K562 (cell line): ENCODE measurements around the gene THEM4. TPM values are rescaled to one million over a fixed set of nuclear protein-coding genes. Genes with fewer than 3 reads are reported as not detected.

Experiments
- CREM ChIP-seq: IDR thresholded peaks from 2 replicates; pipeline ENCODE4 v1.6.1; 2014; ENCODE audit warnings: antibody characterized with exemption, low read depth
- FOXP1 ChIP-seq: sonication (generic); formaldehyde crosslinking; IDR thresholded peaks from 2 replicates; pipeline ENCODE4 v1.8.0; 2022; ENCODE audit warnings: mild to moderate bottlenecking, missing genetic modification reagents
- LEF1 ChIP-seq: fragments of 450-650 bp; IDR thresholded peaks from 2 replicates; pipeline ENCODE4 v1.6.1; 2016; ENCODE audit warnings: mild to moderate bottlenecking
- MAFK ChIP-seq: IDR thresholded peaks from 2 replicates; pipeline ENCODE4 v1.6.1; 2011; ENCODE audit warnings: low read length, improper control_type of control experiment
- PHTF2 ChIP-seq: fragments of 250-450 bp; sonication (Bioruptor Pico); IDR thresholded peaks from 2 replicates; pipeline ENCODE4 v1.5.0; 2021; ENCODE audit warnings: mild to moderate bottlenecking
- U2AF1 ChIP-seq: fragments of 200-400 bp; formaldehyde crosslinking; optimal IDR thresholded peaks from 2 replicates; pipeline ENCODE3; 2017; ENCODE audit warnings: mild to moderate bottlenecking, low read depth, low read length, moderate library complexity
- ZNF316 ChIP-seq: fragments of 450-650 bp; IDR thresholded peaks from 2 replicates; pipeline ENCODE4 v1.6.1; 2016
- polyA plus RNA-seq, 8 experiments: library from polyadenylated mRNA; depleted of rRNA in 4 of 8; stranded (reverse) in 5 of 8; unstranded in 3 of 8; fragments of >200 nt; fragmentation: Nextera tagmentation in 2 of 8; fragmentation: Illumina TruSeq in 1 of 8; extraction: Ambion mirVana in 2 of 8; extraction: Trizol in 1 of 8; gene quantifications; 2 replicates each; pipeline versions ENCODE4 v1.2.1 to v1.2.3, GENCODE V29; 2011 to 2014; ENCODE audit warnings: inconsistent platforms in 1 of 8, missing spikeins in 1 of 8
- total RNA-seq, 7 experiments: library from RNA; depleted of rRNA in 6 of 7; stranded (reverse); fragments of >200 nt in 6 of 7; fragmentation: Illumina TruSeq in 2 of 7; extraction: Trizol in 2 of 7; gene quantifications; 2 replicates each; pipeline versions ENCODE4 v1.2.1 to v1.2.3, GENCODE V29; 2011 to 2021; ENCODE audit warnings: low replicate concordance in 1 of 7
- TF ChIP-seq, protein P1 (sequence below): fragments of 200-600 bp; sonication (generic); IDR thresholded peaks from one replicate; pipeline ENCODE4 v1.6.1; 2012; ENCODE audit warnings: mild to moderate bottlenecking, low read depth, low read length, inconsistent platforms
- TF ChIP-seq, protein P2 (sequence below): fragments of 250-450 bp; sonication (Bioruptor Pico); IDR thresholded peaks from 2 replicates; pipeline ENCODE4 v1.5.0; 2021; ENCODE audit warnings: mild to moderate bottlenecking, borderline replicate concordance
- TF ChIP-seq, protein P3 (sequence below), 2 experiments: IDR thresholded peaks in 1 of 2; conservative IDR thresholded peaks in 1 of 2; 2 replicates each; pipeline ENCODE4 v1.6.1; 2016; ENCODE audit warnings: low read depth in 2 of 2, mild to moderate bottlenecking in 1 of 2, missing compliant biosample characterization in 1 of 2, missing genetic modification characterization in 1 of 2, moderate library complexity in 1 of 2

The THEM4 gene
- total and polyA plus RNA-seq, 9 of the 15 experiments (the other 6 are each of a cell fraction or from before 2014, with no cell fraction given) = 8.6 to 71.9 (median 35.3) TPM

DNA sequence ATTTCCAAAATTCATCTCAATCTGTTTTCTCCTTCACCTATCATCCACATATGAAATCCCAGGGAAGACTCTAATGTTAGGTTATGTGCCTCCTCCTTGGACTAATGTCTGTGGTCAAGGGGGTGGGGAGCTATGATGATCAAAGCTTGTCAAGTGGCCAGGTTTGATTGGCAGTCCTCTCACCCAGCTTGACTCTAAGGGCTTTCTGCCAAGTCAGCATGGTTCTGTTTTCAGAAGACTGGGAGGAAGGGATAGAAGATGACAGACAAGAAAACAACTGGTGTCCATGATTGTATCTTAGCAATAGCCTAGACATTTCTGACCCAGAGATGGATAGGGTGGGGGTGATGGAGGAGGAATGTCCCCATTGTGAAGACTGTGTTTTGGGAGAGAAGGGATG lies 46.7 kb downstream of the THEM4 start (continued):
- TF ChIP-seq, protein P1, sequence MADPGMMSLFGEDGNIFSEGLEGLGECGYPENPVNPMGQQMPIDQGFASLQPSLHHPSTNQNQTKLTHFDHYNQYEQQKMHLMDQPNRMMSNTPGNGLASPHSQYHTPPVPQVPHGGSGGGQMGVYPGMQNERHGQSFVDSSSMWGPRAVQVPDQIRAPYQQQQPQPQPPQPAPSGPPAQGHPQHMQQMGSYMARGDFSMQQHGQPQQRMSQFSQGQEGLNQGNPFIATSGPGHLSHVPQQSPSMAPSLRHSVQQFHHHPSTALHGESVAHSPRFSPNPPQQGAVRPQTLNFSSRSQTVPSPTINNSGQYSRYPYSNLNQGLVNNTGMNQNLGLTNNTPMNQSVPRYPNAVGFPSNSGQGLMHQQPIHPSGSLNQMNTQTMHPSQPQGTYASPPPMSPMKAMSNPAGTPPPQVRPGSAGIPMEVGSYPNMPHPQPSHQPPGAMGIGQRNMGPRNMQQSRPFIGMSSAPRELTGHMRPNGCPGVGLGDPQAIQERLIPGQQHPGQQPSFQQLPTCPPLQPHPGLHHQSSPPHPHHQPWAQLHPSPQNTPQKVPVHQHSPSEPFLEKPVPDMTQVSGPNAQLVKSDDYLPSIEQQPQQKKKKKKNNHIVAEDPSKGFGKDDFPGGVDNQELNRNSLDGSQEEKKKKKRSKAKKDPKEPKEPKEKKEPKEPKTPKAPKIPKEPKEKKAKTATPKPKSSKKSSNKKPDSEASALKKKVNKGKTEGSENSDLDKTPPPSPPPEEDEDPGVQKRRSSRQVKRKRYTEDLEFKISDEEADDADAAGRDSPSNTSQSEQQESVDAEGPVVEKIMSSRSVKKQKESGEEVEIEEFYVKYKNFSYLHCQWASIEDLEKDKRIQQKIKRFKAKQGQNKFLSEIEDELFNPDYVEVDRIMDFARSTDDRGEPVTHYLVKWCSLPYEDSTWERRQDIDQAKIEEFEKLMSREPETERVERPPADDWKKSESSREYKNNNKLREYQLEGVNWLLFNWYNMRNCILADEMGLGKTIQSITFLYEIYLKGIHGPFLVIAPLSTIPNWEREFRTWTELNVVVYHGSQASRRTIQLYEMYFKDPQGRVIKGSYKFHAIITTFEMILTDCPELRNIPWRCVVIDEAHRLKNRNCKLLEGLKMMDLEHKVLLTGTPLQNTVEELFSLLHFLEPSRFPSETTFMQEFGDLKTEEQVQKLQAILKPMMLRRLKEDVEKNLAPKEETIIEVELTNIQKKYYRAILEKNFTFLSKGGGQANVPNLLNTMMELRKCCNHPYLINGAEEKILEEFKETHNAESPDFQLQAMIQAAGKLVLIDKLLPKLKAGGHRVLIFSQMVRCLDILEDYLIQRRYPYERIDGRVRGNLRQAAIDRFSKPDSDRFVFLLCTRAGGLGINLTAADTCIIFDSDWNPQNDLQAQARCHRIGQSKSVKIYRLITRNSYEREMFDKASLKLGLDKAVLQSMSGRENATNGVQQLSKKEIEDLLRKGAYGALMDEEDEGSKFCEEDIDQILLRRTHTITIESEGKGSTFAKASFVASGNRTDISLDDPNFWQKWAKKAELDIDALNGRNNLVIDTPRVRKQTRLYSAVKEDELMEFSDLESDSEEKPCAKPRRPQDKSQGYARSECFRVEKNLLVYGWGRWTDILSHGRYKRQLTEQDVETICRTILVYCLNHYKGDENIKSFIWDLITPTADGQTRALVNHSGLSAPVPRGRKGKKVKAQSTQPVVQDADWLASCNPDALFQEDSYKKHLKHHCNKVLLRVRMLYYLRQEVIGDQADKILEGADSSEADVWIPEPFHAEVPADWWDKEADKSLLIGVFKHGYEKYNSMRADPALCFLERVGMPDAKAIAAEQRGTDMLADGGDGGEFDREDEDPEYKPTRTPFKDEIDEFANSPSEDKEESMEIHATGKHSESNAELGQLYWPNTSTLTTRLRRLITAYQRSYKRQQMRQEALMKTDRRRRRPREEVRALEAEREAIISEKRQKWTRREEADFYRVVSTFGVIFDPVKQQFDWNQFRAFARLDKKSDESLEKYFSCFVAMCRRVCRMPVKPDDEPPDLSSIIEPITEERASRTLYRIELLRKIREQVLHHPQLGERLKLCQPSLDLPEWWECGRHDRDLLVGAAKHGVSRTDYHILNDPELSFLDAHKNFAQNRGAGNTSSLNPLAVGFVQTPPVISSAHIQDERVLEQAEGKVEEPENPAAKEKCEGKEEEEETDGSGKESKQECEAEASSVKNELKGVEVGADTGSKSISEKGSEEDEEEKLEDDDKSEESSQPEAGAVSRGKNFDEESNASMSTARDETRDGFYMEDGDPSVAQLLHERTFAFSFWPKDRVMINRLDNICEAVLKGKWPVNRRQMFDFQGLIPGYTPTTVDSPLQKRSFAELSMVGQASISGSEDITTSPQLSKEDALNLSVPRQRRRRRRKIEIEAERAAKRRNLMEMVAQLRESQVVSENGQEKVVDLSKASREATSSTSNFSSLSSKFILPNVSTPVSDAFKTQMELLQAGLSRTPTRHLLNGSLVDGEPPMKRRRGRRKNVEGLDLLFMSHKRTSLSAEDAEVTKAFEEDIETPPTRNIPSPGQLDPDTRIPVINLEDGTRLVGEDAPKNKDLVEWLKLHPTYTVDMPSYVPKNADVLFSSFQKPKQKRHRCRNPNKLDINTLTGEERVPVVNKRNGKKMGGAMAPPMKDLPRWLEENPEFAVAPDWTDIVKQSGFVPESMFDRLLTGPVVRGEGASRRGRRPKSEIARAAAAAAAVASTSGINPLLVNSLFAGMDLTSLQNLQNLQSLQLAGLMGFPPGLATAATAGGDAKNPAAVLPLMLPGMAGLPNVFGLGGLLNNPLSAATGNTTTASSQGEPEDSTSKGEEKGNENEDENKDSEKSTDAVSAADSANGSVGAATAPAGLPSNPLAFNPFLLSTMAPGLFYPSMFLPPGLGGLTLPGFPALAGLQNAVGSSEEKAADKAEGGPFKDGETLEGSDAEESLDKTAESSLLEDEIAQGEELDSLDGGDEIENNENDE = no peak
- no peak for TF ChIP-seq PHTF2
- TF ChIP-seq, protein P2, sequence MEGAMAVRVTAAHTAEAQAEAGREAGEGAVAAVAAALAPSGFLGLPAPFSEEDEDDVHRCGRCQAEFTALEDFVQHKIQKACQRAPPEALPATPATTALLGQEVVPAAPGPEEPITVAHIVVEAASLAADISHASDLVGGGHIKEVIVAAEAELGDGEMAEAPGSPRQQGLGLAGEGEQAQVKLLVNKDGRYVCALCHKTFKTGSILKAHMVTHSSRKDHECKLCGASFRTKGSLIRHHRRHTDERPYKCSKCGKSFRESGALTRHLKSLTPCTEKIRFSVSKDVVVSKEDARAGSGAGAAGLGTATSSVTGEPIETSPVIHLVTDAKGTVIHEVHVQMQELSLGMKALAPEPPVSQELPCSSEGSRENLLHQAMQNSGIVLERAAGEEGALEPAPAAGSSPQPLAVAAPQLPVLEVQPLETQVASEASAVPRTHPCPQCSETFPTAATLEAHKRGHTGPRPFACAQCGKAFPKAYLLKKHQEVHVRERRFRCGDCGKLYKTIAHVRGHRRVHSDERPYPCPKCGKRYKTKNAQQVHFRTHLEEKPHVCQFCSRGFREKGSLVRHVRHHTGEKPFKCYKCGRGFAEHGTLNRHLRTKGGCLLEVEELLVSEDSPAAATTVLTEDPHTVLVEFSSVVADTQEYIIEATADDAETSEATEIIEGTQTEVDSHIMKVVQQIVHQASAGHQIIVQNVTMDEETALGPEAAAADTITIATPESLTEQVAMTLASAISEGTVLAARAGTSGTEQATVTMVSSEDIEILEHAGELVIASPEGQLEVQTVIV (CRISPR knock-in tag) = no peak
- TF ChIP-seq, protein P3, sequence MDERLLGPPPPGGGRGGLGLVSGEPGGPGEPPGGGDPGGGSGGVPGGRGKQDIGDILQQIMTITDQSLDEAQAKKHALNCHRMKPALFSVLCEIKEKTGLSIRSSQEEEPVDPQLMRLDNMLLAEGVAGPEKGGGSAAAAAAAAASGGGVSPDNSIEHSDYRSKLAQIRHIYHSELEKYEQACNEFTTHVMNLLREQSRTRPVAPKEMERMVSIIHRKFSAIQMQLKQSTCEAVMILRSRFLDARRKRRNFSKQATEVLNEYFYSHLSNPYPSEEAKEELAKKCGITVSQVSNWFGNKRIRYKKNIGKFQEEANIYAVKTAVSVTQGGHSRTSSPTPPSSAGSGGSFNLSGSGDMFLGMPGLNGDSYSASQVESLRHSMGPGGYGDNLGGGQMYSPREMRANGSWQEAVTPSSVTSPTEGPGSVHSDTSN (CRISPR knock-in tag; IDR thresholded peaks at IDR 0.05; ENCODE audit: low read depth) = no peak; the same call in 1 of the 2 replicates
- TF ChIP-seq, protein P3 (tag; conservative IDR thresholded peaks at IDR 0.05; ENCODE audit: low read depth) = peak; percentile 87
- TF ChIP-seq CREM = no peak
- TF ChIP-seq FOXP1 (CRISPR knock-in tag) = no peak
- TF ChIP-seq U2AF1 = no peak
- TF ChIP-seq ZNF316 = peak; percentile 97
- TF ChIP-seq MAFK = peak; percentile 92
- TF ChIP-seq LEF1 = peak; percentile 88
